ENCODE measurements around the gene TMEM164.

DNA sequence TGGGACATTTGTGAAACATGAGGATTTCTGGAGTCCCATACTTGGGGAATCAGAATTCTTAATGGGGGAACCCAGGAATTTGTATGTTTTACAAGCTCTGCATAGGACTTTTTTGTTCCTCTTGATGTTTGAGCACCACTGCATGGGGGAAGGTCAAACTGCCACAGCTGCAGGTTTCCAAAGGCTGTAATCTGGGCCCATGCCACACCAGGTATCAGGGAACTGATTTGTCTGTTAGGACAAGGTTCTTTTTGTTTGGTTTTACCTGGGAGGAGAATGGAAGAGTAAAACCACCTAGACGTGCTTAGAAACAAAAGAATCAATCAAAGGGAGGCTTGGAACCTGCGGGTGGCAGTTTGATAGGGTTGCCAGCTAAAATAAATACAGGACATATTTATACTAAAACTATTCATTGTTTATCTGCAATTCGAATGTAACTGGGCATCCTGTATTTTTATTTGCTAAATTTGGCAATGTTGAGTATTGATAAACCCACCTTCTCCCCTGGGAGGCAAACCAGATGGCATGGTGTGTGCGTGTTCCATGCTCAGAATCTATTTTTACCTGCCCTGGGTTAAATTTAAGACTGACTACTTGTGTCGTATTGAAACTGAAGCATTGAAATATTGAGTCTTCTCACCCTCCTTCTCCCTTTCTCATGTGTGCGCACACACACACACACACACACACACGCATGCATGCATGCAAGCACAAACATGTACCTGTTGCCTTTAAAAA lies 63.7 kb downstream of the TMEM164 start:
- TF ChIP-seq POLR2A (IDR thresholded peaks at IDR 0.05; ENCODE audit: low read depth, low read length) (no peak), CHD1 (IDR thresholded peaks at IDR 0.05; ENCODE audit: low read depth, low read length) (no peak), USF2 (IDR thresholded peaks at IDR 0.05; ENCODE audit: low read depth, low read length) (no peak), CEBPB (IDR thresholded peaks at IDR 0.05; ENCODE audit: low read depth, low read length) (no peak), RCOR1 (IDR thresholded peaks at IDR 0.05; ENCODE audit: insufficient replicate concordance, low read length) (no peak), RFX5 (IDR thresholded peaks at IDR 0.05; ENCODE audit: low read depth, low read length) (no peak), SMC3 (IDR thresholded peaks at IDR 0.05; ENCODE audit: low read depth, low read length) (no peak), RAD21 (IDR thresholded peaks at IDR 0.05; ENCODE audit: low read length) (no peak), ELK1 (IDR thresholded peaks at IDR 0.05; ENCODE audit: borderline replicate concordance, low read depth, low read length) (no peak), NFE2L2 (IDR thresholded peaks at IDR 0.05; ENCODE audit: low read depth, low read length) (no peak), MAZ (IDR thresholded peaks at IDR 0.05; ENCODE audit: borderline replicate concordance, low read depth, low read length) (no peak), MXI1 (IDR thresholded peaks at IDR 0.05; ENCODE audit: borderline replicate concordance, low read depth, low read length) (no peak), FOS (IDR thresholded peaks at IDR 0.05; ENCODE audit: low read depth, low read length) (no peak)
- TF ChIP-seq, protein P1, sequence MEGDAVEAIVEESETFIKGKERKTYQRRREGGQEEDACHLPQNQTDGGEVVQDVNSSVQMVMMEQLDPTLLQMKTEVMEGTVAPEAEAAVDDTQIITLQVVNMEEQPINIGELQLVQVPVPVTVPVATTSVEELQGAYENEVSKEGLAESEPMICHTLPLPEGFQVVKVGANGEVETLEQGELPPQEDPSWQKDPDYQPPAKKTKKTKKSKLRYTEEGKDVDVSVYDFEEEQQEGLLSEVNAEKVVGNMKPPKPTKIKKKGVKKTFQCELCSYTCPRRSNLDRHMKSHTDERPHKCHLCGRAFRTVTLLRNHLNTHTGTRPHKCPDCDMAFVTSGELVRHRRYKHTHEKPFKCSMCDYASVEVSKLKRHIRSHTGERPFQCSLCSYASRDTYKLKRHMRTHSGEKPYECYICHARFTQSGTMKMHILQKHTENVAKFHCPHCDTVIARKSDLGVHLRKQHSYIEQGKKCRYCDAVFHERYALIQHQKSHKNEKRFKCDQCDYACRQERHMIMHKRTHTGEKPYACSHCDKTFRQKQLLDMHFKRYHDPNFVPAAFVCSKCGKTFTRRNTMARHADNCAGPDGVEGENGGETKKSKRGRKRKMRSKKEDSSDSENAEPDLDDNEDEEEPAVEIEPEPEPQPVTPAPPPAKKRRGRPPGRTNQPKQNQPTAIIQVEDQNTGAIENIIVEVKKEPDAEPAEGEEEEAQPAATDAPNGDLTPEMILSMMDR (conservative IDR thresholded peaks at IDR 0.05; ENCODE audit: low read depth, low read length): no peak

Measured in IMR-90 (cell line).